ENCODE data around the gene HPN. TPM values are rescaled to one million over a fixed set of nuclear protein-coding genes. Genes with fewer than 3 reads are reported as not detected.
A peak's percentile ranks its signal among the peaks of the same experiment; 100 is the strongest.

Gene HPN
- total and polyA plus RNA-seq, 2 of the 13 experiments (the other 11 are each of a cell fraction or from before 2014, with no cell fraction given) = 46.7 to 261 TPM

DNA sequence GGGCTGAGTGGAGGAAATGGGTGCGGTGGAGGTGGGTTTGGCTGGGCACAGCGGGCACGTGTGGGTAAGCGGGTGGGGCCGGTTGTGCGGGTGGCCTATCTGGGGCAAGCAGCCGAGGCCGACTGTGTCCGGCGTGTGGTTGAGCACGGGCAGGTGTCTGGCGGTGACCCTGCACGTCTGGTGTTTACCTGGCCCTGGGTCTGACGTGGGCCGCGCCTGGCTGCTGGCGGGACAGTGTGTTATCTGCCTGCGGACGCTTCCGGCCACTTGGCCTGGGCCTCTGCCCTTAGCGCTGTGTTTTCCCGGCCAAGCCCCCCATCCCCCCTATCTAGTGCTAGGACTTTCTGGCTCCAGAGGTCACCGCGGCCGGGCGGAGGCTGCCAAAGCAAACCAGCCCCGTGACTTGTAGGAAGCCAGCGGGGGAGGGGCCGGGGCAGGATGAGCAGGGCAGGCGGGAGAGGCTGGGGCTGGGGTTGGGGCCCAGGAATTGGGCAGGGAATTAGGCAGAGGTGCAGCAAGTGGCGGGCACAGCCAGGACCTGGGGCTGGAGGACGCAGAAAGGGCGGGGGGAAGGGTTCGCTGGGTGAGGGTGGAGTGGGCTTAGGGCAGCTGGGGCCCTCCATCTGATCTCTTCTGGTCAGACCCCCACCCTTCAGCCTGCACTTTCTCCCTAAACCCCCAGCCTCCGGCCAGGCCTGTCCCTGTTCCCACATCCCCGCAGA lies 534 bp upstream of the HPN start (continued):
- TF ChIP-seq, protein P1, sequence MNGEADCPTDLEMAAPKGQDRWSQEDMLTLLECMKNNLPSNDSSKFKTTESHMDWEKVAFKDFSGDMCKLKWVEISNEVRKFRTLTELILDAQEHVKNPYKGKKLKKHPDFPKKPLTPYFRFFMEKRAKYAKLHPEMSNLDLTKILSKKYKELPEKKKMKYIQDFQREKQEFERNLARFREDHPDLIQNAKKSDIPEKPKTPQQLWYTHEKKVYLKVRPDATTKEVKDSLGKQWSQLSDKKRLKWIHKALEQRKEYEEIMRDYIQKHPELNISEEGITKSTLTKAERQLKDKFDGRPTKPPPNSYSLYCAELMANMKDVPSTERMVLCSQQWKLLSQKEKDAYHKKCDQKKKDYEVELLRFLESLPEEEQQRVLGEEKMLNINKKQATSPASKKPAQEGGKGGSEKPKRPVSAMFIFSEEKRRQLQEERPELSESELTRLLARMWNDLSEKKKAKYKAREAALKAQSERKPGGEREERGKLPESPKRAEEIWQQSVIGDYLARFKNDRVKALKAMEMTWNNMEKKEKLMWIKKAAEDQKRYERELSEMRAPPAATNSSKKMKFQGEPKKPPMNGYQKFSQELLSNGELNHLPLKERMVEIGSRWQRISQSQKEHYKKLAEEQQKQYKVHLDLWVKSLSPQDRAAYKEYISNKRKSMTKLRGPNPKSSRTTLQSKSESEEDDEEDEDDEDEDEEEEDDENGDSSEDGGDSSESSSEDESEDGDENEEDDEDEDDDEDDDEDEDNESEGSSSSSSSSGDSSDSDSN (CRISPR knock-in tag; IDR thresholded peaks at IDR 0.05) = peak; percentile 91
- TF ChIP-seq ISX (CRISPR knock-in tag; conservative IDR thresholded peaks at IDR 0.05) (peak; percentile 25; the same call in 1 of the 2 replicates), ZNF670 (CRISPR knock-in tag; IDR thresholded peaks at IDR 0.05; ENCODE audit: borderline replicate concordance) (peak; percentile 98), SOX13 (IDR thresholded peaks at IDR 0.05) (peak; percentile 73; the same call in 1 of the 2 replicates), SOX13 (CRISPR knock-in tag; conservative IDR thresholded peaks at IDR 0.05 in 1 of 2, IDR thresholded peaks at IDR 0.05 in 1 of 2) (peak in 1 of 2 experiments; percentile 83; a peak in 2 of 4 replicates), ZNF460 (CRISPR knock-in tag; IDR thresholded peaks at IDR 0.05; ENCODE audit: borderline replicate concordance) (peak; percentile 78; the same call in 1 of the 2 replicates), JUN (CRISPR knock-in tag; IDR thresholded peaks at IDR 0.05) (peak; percentile 55), JARID2 (CRISPR knock-in tag; IDR thresholded peaks at IDR 0.05; ENCODE audit: insufficient replicate concordance) (no peak), MIER2 (CRISPR knock-in tag; IDR thresholded peaks at IDR 0.05) (no peak; the same call in 1 of the 2 replicates), ZNF468 (CRISPR knock-in tag; IDR thresholded peaks at IDR 0.05) (no peak), POGZ (CRISPR knock-in tag; IDR thresholded peaks at IDR 0.05) (peak; percentile 87)
- TF ChIP-seq, protein P2, sequence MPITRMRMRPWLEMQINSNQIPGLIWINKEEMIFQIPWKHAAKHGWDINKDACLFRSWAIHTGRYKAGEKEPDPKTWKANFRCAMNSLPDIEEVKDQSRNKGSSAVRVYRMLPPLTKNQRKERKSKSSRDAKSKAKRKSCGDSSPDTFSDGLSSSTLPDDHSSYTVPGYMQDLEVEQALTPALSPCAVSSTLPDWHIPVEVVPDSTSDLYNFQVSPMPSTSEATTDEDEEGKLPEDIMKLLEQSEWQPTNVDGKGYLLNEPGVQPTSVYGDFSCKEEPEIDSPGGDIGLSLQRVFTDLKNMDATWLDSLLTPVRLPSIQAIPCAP (CRISPR knock-in tag; IDR thresholded peaks at IDR 0.05; ENCODE audit: low read depth) = 0 out of 2 replicates have a peak, but pooled peaks have one; percentile 9
- TF ChIP-seq, protein P3, sequence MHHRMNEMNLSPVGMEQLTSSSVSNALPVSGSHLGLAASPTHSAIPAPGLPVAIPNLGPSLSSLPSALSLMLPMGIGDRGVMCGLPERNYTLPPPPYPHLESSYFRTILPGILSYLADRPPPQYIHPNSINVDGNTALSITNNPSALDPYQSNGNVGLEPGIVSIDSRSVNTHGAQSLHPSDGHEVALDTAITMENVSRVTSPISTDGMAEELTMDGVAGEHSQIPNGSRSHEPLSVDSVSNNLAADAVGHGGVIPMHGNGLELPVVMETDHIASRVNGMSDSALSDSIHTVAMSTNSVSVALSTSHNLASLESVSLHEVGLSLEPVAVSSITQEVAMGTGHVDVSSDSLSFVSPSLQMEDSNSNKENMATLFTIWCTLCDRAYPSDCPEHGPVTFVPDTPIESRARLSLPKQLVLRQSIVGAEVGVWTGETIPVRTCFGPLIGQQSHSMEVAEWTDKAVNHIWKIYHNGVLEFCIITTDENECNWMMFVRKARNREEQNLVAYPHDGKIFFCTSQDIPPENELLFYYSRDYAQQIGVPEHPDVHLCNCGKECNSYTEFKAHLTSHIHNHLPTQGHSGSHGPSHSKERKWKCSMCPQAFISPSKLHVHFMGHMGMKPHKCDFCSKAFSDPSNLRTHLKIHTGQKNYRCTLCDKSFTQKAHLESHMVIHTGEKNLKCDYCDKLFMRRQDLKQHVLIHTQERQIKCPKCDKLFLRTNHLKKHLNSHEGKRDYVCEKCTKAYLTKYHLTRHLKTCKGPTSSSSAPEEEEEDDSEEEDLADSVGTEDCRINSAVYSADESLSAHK (CRISPR knock-in tag; IDR thresholded peaks at IDR 0.05; ENCODE audit: borderline replicate concordance) = no peak
- TF ChIP-seq, protein P4, sequence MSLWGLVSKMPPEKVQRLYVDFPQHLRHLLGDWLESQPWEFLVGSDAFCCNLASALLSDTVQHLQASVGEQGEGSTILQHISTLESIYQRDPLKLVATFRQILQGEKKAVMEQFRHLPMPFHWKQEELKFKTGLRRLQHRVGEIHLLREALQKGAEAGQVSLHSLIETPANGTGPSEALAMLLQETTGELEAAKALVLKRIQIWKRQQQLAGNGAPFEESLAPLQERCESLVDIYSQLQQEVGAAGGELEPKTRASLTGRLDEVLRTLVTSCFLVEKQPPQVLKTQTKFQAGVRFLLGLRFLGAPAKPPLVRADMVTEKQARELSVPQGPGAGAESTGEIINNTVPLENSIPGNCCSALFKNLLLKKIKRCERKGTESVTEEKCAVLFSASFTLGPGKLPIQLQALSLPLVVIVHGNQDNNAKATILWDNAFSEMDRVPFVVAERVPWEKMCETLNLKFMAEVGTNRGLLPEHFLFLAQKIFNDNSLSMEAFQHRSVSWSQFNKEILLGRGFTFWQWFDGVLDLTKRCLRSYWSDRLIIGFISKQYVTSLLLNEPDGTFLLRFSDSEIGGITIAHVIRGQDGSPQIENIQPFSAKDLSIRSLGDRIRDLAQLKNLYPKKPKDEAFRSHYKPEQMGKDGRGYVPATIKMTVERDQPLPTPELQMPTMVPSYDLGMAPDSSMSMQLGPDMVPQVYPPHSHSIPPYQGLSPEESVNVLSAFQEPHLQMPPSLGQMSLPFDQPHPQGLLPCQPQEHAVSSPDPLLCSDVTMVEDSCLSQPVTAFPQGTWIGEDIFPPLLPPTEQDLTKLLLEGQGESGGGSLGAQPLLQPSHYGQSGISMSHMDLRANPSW (CRISPR knock-in tag; IDR thresholded peaks at IDR 0.05; ENCODE audit: borderline replicate concordance) = peak; percentile 99
- TF ChIP-seq, protein P5, sequence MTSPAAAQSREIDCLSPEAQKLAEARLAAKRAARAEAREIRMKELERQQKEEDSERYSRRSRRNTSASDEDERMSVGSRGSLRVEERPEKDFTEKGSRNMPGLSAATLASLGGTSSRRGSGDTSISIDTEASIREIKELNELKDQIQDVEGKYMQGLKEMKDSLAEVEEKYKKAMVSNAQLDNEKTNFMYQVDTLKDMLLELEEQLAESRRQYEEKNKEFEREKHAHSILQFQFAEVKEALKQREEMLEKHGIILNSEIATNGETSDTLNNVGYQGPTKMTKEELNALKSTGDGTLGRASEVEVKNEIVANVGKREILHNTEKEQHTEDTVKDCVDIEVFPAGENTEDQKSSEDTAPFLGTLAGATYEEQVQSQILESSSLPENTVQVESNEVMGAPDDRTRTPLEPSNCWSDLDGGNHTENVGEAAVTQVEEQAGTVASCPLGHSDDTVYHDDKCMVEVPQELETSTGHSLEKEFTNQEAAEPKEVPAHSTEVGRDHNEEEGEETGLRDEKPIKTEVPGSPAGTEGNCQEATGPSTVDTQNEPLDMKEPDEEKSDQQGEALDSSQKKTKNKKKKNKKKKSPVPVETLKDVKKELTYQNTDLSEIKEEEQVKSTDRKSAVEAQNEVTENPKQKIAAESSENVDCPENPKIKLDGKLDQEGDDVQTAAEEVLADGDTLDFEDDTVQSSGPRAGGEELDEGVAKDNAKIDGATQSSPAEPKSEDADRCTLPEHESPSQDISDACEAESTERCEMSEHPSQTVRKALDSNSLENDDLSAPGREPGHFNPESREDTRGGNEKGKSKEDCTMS (CRISPR knock-in tag; conservative IDR thresholded peaks at IDR 0.05) = no peak
